ENCODE measurements around the gene SMYD4. TPM values are rescaled to one million over a fixed set of nuclear protein-coding genes. Genes with fewer than 3 reads are reported as not detected.

SMYD4 gene
- total and polyA plus RNA-seq, 2 donors (not counting 1 experiment from before 2014, with no cell fraction given) = 11.9 to 37.5 TPM

GRCh38 chr17:1808644-1809043 is 21.1 kb downstream of the SMYD4 start:
- CTCF ChIA-PET = no interaction called here
- POLR2A ChIA-PET = interaction anchor here (0.6 kb wide), 2 partner anchors 31 to 117 kb away, joined by 3 to 6 read pairs; no protein-coding TSS in a partner anchor
- H3K4me1 ChIP-seq (ENCODE audit: control insufficient read depth in 2 of 2, insufficient read depth in 2 of 2, low read length in 2 of 2) = no peaks in the 10 kb centered on the region

GRCh38 chr17:1807890-1808289 is 21.8 kb downstream of the SMYD4 start:
- Histone ChIP-seq H3K9ac (ENCODE audit: low read length) (no peak overlapping the region), H3K9me3 (ENCODE audit: control extremely low read depth in 1 of 3, control insufficient read depth in 2 of 3, insufficient read depth in 1 of 3, low read length in 2 of 3) (no peaks in the 10 kb centered on the region), H3K4me1 (ENCODE audit: control insufficient read depth in 2 of 2, insufficient read depth in 2 of 2, low read length in 2 of 2) (no peaks in the 10 kb centered on the region), H3K27ac (ENCODE audit: low read length in 2 of 2) (no peak overlapping the region), H3K79me2 (ENCODE audit: control insufficient read depth, insufficient read depth, low read length) (peaks cover 3% of the 10 kb centered on the region), H4K20me1 (ENCODE audit: control insufficient read depth, insufficient read depth, low read length, poor library complexity, severe bottlenecking) (no peaks in the 10 kb centered on the region), H3K4me2 (replicated peaks; ENCODE audit: low read depth, low read length, poor library complexity, severe bottlenecking) (no peak overlapping the region), H3K4me3 (ENCODE audit: control extremely low read depth in 1 of 5, extremely low read depth in 1 of 5, insufficient read depth in 1 of 5, low read depth in 2 of 5, low read length in 4 of 5) (no peak overlapping the region), H3K27me3 (replicated peaks in 1 of 4; ENCODE audit: control extremely low read depth in 1 of 4, control insufficient read depth in 3 of 4, insufficient read depth in 4 of 4, low read length in 3 of 4) (no peaks in the 10 kb centered on the region), H3K36me3 (replicated peaks in 1 of 2; ENCODE audit: control extremely low read depth in 1 of 2, control insufficient read depth in 1 of 2, extremely low read depth in 1 of 2, insufficient read depth in 2 of 2, low read length in 1 of 2) (peaks cover 3 to 31% of the 10 kb centered on the region in 2 experiments), H2AFZ (ENCODE audit: insufficient read depth, low read depth, low read length, poor library complexity, severe bottlenecking) (no peak overlapping the region)
- H3K4me3 Mint-ChIP-seq = no peak overlapping the region
- DNase-seq (no peak), ATAC-seq (ENCODE audit: low read depth) (no peak)
- ChIA-PET CTCF (no interaction called here), POLR2A (interaction anchor here (0.6 kb wide), 1 partner anchor 116 kb away, joined by 6 read pairs; no protein-coding TSS in a partner anchor)
- H3K27me3 Mint-ChIP-seq = no peaks in the 10 kb centered on the region
- WGBS (ENCODE audit: insufficient coverage) = 100% methylated on average over 3 of the region's 6 CpGs
- H3K4me1 Mint-ChIP-seq = no peaks in the 10 kb centered on the region
- TF ChIP-seq EZH2 (IDR thresholded peaks at IDR 0.05; ENCODE audit: borderline replicate concordance, insufficient read depth, low read depth, low read length, poor library complexity, severe bottlenecking) (no peak), CTCF (IDR thresholded peaks at IDR 0.05) (no peak)
- no peaks in the 10 kb centered on the region for H3K9me3 Mint-ChIP-seq (ENCODE audit: insufficient read depth)
- no peak overlapping the region for H3K27ac Mint-ChIP-seq
- intact Hi-C loops (cut with micrococcal nuclease) = no loop called here

More at GRCh38 chr17:1808644-1809043, 21.1 kb downstream of the SMYD4 start:
- H3K4me1 Mint-ChIP-seq = no peaks in the 10 kb centered on the region
- H3K36me3 ChIP-seq (replicated peaks in 1 of 2; ENCODE audit: control extremely low read depth in 1 of 2, control insufficient read depth in 1 of 2, extremely low read depth in 1 of 2, insufficient read depth in 2 of 2, low read length in 1 of 2) = peaks cover 2 to 27% of the 10 kb centered on the region in 2 experiments
- ATAC-seq (ENCODE audit: low read depth) = no peak
- H4K20me1 ChIP-seq (ENCODE audit: control insufficient read depth, insufficient read depth, low read length, poor library complexity, severe bottlenecking) = no peaks in the 10 kb centered on the region
- H3K9me3 Mint-ChIP-seq (ENCODE audit: insufficient read depth) = no peaks in the 10 kb centered on the region
- no peak overlapping the region for H3K4me2 ChIP-seq (replicated peaks; ENCODE audit: low read depth, low read length, poor library complexity, severe bottlenecking)
- peaks cover 3% of the 10 kb centered on the region for H3K79me2 ChIP-seq (ENCODE audit: control insufficient read depth, insufficient read depth, low read length)
- H3K27ac ChIP-seq (ENCODE audit: low read length in 2 of 2) = no peak overlapping the region
- H3K27ac Mint-ChIP-seq = no peak overlapping the region
- WGBS (ENCODE audit: insufficient coverage) = 80% methylated on average over 1 of the region's 2 CpGs
- no peak overlapping the region for H3K9ac ChIP-seq (ENCODE audit: low read length)
- TF ChIP-seq CTCF (IDR thresholded peaks at IDR 0.05) (no peak), EZH2 (IDR thresholded peaks at IDR 0.05; ENCODE audit: borderline replicate concordance, insufficient read depth, low read depth, low read length, poor library complexity, severe bottlenecking) (no peak)
- no peak overlapping the region for H3K4me3 Mint-ChIP-seq
- H3K27me3 Mint-ChIP-seq = no peaks in the 10 kb centered on the region
- intact Hi-C loops (cut with micrococcal nuclease) = no loop called here
- no peaks in the 10 kb centered on the region for H3K27me3 ChIP-seq (replicated peaks in 1 of 4; ENCODE audit: control extremely low read depth in 1 of 4, control insufficient read depth in 3 of 4, insufficient read depth in 4 of 4, low read length in 3 of 4)
- H3K9me3 ChIP-seq (ENCODE audit: control extremely low read depth in 1 of 3, control insufficient read depth in 2 of 3, insufficient read depth in 1 of 3, low read length in 2 of 3) = no peaks in the 10 kb centered on the region
- H2AFZ ChIP-seq (ENCODE audit: insufficient read depth, low read depth, low read length, poor library complexity, severe bottlenecking) = no peak overlapping the region
- H3K4me3 ChIP-seq (ENCODE audit: control extremely low read depth in 1 of 5, extremely low read depth in 1 of 5, insufficient read depth in 1 of 5, low read depth in 2 of 5, low read length in 4 of 5) = no peak overlapping the region
- DNase-seq = no peak

Measured in B cell (primary cell).